Hypothalamus (tissue), 51 donors: ENCODE data around the gene KCNC2.

Experiments used
- DNase-seq, 51 donors: peaks; one replicate each; lab custom pipeline; 2025; lab: John Stamatoyannopoulos, UW

The KCNC2 gene

GRCh38 chr12:75162845-75163244 is 46.8 kb downstream of the KCNC2 start:
- no peak for DNase-seq

- DNase-seq: no peak
These were observed 48.2 kb downstream of the KCNC2 start for GRCh38 chr12:75161488-75161887.

GRCh38 chr12:75157385-75157784 is 52.3 kb downstream of the KCNC2 start:
- DNase-seq: no peak

GRCh38 chr12:75155962-75156361 is 53.7 kb downstream of the KCNC2 start:
- no peak for DNase-seq

DNA sequence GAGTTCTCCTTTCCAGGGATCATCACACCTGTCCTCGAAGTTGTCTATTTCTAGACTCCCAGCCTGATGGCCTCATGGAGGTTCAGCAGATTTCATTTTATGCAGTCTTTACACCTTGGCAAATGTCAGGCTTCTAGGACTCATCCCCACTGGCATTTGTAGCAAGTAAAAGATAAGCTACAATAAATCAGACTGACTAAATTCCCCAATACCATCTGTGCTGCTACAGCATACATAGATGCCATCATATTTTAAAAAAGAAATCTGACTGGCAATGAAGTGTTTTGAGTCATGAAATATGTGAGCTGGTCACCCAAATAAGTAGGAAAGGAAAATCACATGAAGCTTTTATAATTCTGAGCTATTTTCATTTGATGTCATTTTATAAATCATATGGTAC is 55.3 kb downstream of the KCNC2 start:
- DNase-seq: no peak

DNA sequence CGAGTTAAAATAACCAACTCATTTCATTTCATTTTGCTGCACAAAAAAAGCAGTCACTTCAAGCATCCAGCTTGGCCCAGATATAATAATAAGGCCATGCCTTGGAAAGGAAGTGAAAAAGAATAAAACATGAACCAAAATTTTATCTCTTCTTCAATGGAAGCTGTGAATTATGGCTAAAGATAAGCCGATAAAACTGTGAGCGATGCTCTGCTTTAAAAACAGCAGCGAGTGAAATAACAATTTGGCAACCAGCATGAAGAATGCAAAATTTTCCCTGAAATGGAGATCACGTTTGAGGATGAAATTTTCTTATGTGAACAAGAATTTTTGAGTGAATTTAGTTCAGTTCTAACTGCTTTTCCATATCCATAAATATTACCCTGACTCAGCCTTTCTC is 70.4 kb downstream of the KCNC2 start:
- no peak for DNase-seq

DNA sequence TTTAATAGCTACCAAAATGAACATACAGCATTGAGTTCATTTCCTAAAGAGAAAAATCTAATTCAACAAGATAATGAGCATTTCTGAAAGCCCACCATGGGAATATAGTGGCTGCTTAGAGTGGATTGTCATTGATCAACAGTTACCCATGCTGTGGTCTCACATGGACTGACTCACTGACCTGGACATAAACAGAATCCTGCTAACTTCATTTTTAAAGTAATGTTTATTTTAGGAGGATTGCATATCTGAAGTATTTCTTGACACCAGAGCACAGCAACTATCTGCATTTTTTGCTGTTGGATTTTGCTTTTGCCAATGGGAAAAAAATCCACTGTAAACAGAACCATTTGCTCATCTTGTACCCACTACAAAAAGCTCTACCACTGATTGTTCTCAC is 71.7 kb downstream of the KCNC2 start:
- DNase-seq: no peak

- DNase-seq: no peak
These were observed 74.6 kb downstream of the KCNC2 start for GRCh38 chr12:75135026-75135425.

- DNase-seq: no peak
These were observed 78.8 kb downstream of the KCNC2 start for GRCh38 chr12:75130811-75131210.

GRCh38 chr12:75129275-75129674 is 80.4 kb downstream of the KCNC2 start:
- no peak for DNase-seq

GRCh38 chr12:75121036-75121705 is 88.5 kb downstream of the KCNC2 start:
- DNase-seq: no peak

- DNase-seq: no peak
These were observed 89.3 kb downstream of the KCNC2 start for GRCh38 chr12:75120311-75120711.

DNA sequence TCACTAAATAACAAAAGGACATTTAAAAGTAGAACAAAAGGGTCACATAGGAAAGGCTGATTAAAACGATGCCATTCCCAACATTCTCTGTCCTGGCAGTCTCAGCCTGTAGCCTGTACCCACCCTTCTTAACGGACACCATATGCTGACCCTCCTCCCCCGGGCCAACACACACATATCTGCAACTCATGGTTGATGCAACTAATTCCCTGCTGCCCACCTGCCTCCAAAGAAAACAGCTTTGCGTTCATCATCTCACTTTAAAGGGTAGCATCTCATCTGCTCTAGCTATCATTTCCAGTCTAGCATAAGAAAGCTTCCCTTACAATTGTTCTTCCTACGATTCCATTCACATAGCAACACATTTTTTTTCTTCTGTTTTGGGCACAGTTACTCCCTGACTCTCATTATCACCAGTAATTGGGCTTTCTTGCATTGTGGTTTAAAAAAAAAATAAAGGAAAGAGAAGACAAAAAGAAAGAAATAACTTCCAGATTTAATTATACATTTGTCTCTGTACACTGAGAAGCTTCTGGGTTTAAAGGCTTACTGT is 92.9 kb downstream of the KCNC2 start:
- DNase-seq: no peak

GRCh38 chr12:75115748-75116147 is 93.9 kb downstream of the KCNC2 start:
- DNase-seq: no peak

DNA sequence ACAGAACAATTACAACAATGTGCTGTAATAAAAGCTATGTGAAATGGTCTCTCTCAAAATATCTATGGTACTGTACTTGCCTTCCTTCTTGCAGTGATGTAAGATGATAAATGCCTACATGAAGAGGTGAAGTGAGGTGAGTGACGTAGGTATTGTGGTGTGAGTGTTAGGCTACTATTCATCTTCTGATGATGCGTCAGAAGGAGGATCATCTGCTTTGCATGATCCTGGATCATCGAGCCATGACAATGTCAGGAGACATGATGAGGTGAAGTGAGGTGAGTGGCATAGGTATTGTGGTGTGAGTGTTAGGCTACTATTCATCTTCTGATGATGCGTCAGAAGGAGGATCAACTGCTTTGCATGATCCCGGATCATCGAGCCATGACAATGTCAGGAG is 105.8 kb downstream of the KCNC2 start:
- DNase-seq: no peak

- no peak for DNase-seq
These were observed 107.9 kb downstream of the KCNC2 start for GRCh38 chr12:75101781-75102180.

- DNase-seq: no peak
These were observed 110.4 kb downstream of the KCNC2 start for GRCh38 chr12:75099210-75099609.

DNA sequence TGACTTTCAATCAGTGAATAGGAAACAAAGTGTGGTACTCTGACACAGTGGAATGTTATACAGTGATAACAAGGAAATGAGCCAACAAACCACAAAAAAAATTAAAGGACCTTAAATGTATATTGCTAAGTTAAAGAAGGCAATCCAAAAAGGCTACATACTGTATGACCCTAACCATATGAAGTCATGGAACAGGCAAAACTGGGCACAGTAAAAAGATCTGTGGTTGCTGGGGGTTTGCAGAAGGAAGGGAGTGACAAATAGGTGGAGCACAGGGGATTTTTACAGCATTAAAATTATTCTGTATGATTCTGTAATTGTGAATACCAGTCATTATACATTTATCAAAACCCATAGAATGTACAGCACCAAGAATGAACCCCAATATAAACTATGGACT is 112.6 kb downstream of the KCNC2 start:
- no peak for DNase-seq

DNA sequence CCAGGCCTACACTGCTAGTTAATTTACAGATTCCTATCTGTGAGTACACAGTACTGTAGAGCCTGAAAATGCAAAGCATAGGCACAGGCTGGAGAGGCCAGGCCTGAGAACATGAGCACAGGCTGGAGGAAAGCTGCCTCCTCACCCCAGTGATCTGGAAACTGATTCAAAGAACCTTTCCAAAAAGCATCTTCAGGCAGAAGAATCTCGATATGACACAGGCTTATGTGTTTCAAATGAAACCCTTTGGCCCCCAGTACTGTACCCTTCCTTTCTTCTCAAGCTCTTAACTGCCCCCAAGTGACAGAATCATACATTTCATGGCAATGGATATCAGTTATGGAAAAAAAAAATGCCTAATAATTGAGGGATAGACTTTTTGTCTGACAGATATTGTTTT is 122.0 kb downstream of the KCNC2 start:
- DNase-seq: no peak

DNA sequence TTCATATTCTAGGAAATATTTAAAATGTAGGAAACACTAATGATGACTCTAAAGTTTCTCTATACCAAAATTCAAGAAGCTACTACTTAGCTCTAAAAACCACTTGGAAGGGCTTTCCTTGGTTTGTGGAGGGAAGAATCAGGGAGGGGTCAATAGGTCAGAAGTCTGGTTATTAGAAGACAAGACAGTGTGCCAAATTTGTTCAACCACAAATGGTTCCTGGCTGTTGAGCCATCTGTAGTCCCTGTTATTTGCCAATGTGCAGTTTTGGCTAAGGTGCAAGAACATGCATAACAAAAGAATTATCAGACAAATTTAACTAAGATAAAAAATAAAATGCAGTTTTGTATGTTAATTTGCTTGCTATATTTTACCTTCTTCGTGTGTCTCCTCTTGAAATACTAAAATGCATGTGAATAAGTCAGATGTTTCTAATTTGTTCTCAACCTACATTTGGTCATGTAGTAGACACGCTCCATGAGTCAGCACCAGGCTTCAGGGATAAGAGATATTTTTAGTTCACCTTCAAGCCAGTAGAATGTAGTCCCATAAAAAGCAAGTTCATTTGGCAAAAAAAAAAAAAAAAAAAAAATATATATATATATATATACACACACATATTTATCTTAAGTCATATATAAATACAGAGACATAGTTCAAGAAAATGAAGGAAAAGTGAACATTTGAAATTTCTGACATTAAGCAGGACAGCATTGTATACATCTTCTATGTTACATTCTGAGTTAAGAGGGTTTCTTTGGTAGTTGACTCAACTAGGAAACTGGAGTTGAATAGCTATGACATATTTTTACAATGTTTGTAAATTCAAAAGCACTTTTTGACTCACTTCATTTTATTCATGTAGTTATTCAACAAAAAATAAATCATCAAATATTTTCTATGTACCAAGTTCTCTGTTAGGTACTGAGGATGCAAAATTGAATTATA is 123.3 kb downstream of the KCNC2 start:
- DNase-seq: no peak

GRCh38 chr12:75081305-75081704 is 128.3 kb downstream of the KCNC2 start:
- DNase-seq: no peak

GRCh38 chr12:75080582-75080981 is 129.1 kb downstream of the KCNC2 start:
- no peak for DNase-seq
